Measurements from ENCODE around the gene C21orf91. TPM values are rescaled to one million over a fixed set of nuclear protein-coding genes. Genes with fewer than 3 reads are reported as not detected.

Gene C21orf91
- total RNA-seq, 2 experiments from 2014 or later: 40.9 to 42.2 TPM

GRCh38 chr21:17813353-17813752, 5.8 kb downstream of the C21orf91 start:
- CTCF ChIA-PET: interaction anchor here (0.9 to 1.0 kb wide), 3 partner anchors 15 to 30 kb away, joined by 3 read pairs; no protein-coding TSS in a partner anchor
- no peak for ATAC-seq (ENCODE audit: poor library complexity)
- Mint-ChIP-seq H3K4me3 (no peak overlapping the region), H3K27me3 (no peaks in the 10 kb centered on the region), H3K9me3 (peaks cover 5% of the 10 kb centered on the region), H3K4me1 (ENCODE audit: low read depth) (peaks cover 77% of the 10 kb centered on the region), H3K27ac (peak overlapping the region; percentile 31), H3K36me3 (ENCODE audit: low read depth) (peaks cover 86% of the 10 kb centered on the region)
- no peak overlapping the region for H3K4me3 ChIP-seq (ENCODE audit: low read length)
- peaks cover 64% of the 10 kb centered on the region for H3K36me3 ChIP-seq (ENCODE audit: insufficient read depth, low read length)
- peaks cover 1 to 14% of the 10 kb centered on the region in 2 experiments for H3K9me3 ChIP-seq (ENCODE audit: control insufficient read depth in 1 of 2, insufficient read depth in 1 of 2, low read length in 2 of 2)
- H3K27ac ChIP-seq (ENCODE audit: low read depth in 1 of 2, low read length in 2 of 2): no peak overlapping the region
- DNase-seq: no peak
- H3K4me1 ChIP-seq (ENCODE audit: insufficient read depth, low read length): peaks cover 22% of the 10 kb centered on the region
- intact Hi-C loops (cut with DNase I, micrococcal nuclease): loop anchor here (5.0 to 10.0 kb wide), 3 partner anchors 91 to 299 kb away; partner anchors contain the start of gene CXADR (in 1 of the 2)
- TF ChIP-seq CTCF (IDR thresholded peaks at IDR 0.05): no peak
- H3K27me3 ChIP-seq (ENCODE audit: control insufficient read depth in 1 of 2, insufficient read depth in 2 of 2, low read length in 2 of 2): no peaks in the 10 kb centered on the region
- POLR2A ChIA-PET: interaction anchor here (1.6 to 2.7 kb wide), 3 partner anchors 19 to 32 kb away, joined by 5 to 11 read pairs (median 10); no protein-coding TSS in a partner anchor

GRCh38 chr21:17805966-17806365, 13.2 kb downstream of the C21orf91 start:
- DNase-seq (no peak), ATAC-seq (ENCODE audit: poor library complexity) (peak; percentile 48)
- H3K4me3 ChIP-seq (ENCODE audit: low read length): no peak overlapping the region
- POLR2A ChIA-PET: interaction anchor here (1.3 to 2.6 kb wide), 2 partner anchors 13 to 25 kb away, joined by 3 to 16 read pairs; partner anchors contain the start of gene C21orf91
- TF ChIP-seq CTCF (IDR thresholded peaks at IDR 0.05): no peak
- peak overlapping the region; percentile 5 for H3K4me3 Mint-ChIP-seq
- H3K9me3 ChIP-seq (ENCODE audit: control insufficient read depth in 1 of 2, insufficient read depth in 1 of 2, low read length in 2 of 2): peaks cover 8 to 21% of the 10 kb centered on the region in 2 experiments
- H3K27me3 ChIP-seq (ENCODE audit: control insufficient read depth in 1 of 2, insufficient read depth in 2 of 2, low read length in 2 of 2): no peaks in the 10 kb centered on the region
- no peaks in the 10 kb centered on the region for H3K27me3 Mint-ChIP-seq
- H3K36me3 Mint-ChIP-seq (ENCODE audit: low read depth): peaks cover 89% of the 10 kb centered on the region
- H3K27ac Mint-ChIP-seq: peak overlapping the region; percentile 58
- H3K4me1 ChIP-seq (ENCODE audit: insufficient read depth, low read length): peaks cover 7% of the 10 kb centered on the region
- intact Hi-C loops (cut with DNase I, micrococcal nuclease): loop anchor here in 1 of 2 experiments (2.0 kb wide), 1 partner anchor 13 kb away; the partner anchor contains the start of gene C21orf91
- H3K4me1 Mint-ChIP-seq (ENCODE audit: low read depth): peaks cover 61% of the 10 kb centered on the region
- CTCF ChIA-PET: interaction anchor here (1.2 kb wide), 1 partner anchor 12 kb away, joined by 4 read pairs; the partner anchor contains the start of gene C21orf91
- peaks cover 11% of the 10 kb centered on the region for H3K9me3 Mint-ChIP-seq
- H3K27ac ChIP-seq (ENCODE audit: low read depth in 1 of 2, low read length in 2 of 2): no peak overlapping the region
- H3K36me3 ChIP-seq (ENCODE audit: insufficient read depth, low read length): peaks cover 62% of the 10 kb centered on the region

GRCh38 chr21:17803536-17803935, 15.6 kb downstream of the C21orf91 start:
- H3K9me3 ChIP-seq (ENCODE audit: control insufficient read depth in 1 of 2, insufficient read depth in 1 of 2, low read length in 2 of 2): peaks cover 8% of the 10 kb centered on the region in 2 experiments
- no peaks in the 10 kb centered on the region for H3K27me3 ChIP-seq (ENCODE audit: control insufficient read depth in 1 of 2, insufficient read depth in 2 of 2, low read length in 2 of 2)
- ChIA-PET POLR2A (interaction anchor here (1.3 kb wide), 1 partner anchor 13 kb away, joined by 4 read pairs; no protein-coding TSS in a partner anchor), CTCF (no interaction called here)
- H3K36me3 ChIP-seq (ENCODE audit: insufficient read depth, low read length): peaks cover 38% of the 10 kb centered on the region
- Mint-ChIP-seq H3K4me1 (ENCODE audit: low read depth) (peaks cover 69% of the 10 kb centered on the region), H3K9me3 (peaks cover 7% of the 10 kb centered on the region), H3K36me3 (ENCODE audit: low read depth) (peaks cover 77% of the 10 kb centered on the region), H3K27ac (peak overlapping the region; percentile 58), H3K27me3 (no peaks in the 10 kb centered on the region), H3K4me3 (no peak overlapping the region)
- TF ChIP-seq CTCF (IDR thresholded peaks at IDR 0.05): no peak
- peaks cover 17% of the 10 kb centered on the region for H3K4me1 ChIP-seq (ENCODE audit: insufficient read depth, low read length)
- no peak overlapping the region for H3K4me3 ChIP-seq (ENCODE audit: low read length)
- intact Hi-C loops (cut with DNase I, micrococcal nuclease): no loop called here
- DNase-seq (no peak), ATAC-seq (ENCODE audit: poor library complexity) (no peak)
- no peak overlapping the region for H3K27ac ChIP-seq (ENCODE audit: low read depth in 1 of 2, low read length in 2 of 2)

All from CD4-positive, alpha-beta T cell (primary cell).